GM23248 (cell line): Measurements from ENCODE around the gene DNAJC16.

ENCODE experiments used
- EZH2 ChIP-seq: fragments of 200-600 bp; sonication (generic); IDR thresholded peaks from 2 replicates; pipeline ENCODE4 v1.6.1; 2018; ENCODE audit warnings: antibody characterized with exemption, mild to moderate bottlenecking; ENCODE audit not compliant: insufficient read depth, poor library complexity, severe bottlenecking
- EZH2phosphoT487 ChIP-seq: fragments of 200-600 bp; sonication (generic); IDR thresholded peaks from 2 replicates; pipeline ENCODE4 v1.6.1; 2018; ENCODE audit warnings: antibody characterized with exemption, moderate library complexity, mild to moderate bottlenecking, low read depth; ENCODE audit not compliant: insufficient read depth

DNA sequence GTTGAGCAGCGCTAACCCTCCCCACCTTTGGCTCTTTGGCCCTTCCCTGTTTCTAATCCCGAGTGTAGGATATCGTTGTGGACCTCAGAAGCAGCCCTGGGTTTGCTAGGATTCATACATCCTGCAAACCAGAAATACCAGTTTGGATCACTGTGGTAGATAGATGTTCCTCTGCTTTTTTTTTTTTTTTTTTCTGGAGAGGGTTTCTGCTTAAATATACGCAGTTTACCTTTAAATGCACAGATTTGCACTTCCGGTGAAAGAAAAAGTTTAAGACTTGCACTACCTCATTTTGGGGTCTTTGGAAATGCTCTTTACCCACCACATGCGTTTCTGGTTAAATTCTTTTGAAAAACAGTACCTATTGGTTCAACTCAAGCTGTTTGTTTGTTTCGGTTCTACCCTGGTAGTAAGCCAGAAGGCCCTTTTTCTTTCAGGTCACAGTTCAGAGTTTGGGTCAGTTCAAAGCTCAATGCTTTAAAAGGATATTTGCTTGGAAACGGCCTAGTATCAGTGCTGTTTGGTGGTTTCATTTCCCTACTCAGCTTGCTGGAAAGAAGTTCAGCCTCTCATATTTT, 91.5 kb downstream of the DNAJC16 start:
- TF ChIP-seq EZH2 (no peak), EZH2phosphoT487 (no peak)
